Measurements from ENCODE around the gene CTSC. TPM values are rescaled to one million over a fixed set of nuclear protein-coding genes. Genes with fewer than 3 reads are reported as not detected.

The CTSC gene
- total RNA-seq, 1 experiment from 2014 or later: 80.2 TPM

DNA sequence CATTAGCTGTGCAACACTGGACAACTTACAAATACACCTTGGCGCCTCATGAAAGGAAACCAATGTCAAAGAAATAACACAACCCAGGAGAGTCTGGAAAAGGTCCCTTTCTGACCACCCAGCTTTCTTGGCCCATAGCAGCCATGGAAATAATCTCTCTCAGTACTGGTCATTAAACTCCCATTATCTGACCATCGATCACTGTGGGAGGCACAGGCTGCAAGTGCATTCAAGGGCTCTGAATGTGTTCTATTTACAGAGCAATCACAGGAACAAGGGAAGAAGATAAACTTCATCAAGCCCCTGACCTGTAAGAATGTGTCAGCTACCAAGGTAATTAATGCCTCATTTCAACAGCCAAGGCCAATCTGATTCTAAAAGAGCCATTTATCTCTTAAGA, 40.1 kb downstream of the CTSC start:
- Histone ChIP-seq H3K36me3 (ENCODE audit: control insufficient read depth, insufficient read depth, low read length) (no peaks in the 10 kb centered on the region), H3K27ac (ENCODE audit: low read length) (no peak overlapping the region), H3K9me3 (ENCODE audit: control insufficient read depth, insufficient read depth, low read depth, low read length) (no peaks in the 10 kb centered on the region), H3K4me3 (ENCODE audit: low read depth in 2 of 2, low read length in 2 of 2) (no peak overlapping the region), H3K27me3 (ENCODE audit: control insufficient read depth, insufficient read depth, low read length) (no peaks in the 10 kb centered on the region), H3K4me1 (ENCODE audit: control insufficient read depth, insufficient read depth, low read length) (no peaks in the 10 kb centered on the region)
- ChIA-PET CTCF (no interaction called here), POLR2A (no interaction called here)
- BruUV-seq (replicated peaks): no TSS peak
- intact Hi-C loops (cut with micrococcal nuclease; ENCODE audit: unreplicated experiment): no loop called here
- TF ChIP-seq TCF7L2 (IDR thresholded peaks at IDR 0.05; ENCODE audit: low read depth, low read length) (no peak), SIN3A (IDR thresholded peaks at IDR 0.05; ENCODE audit: borderline replicate concordance, insufficient read depth, low read depth, low read length) (no peak)
- TF ChIP-seq, protein P1, sequence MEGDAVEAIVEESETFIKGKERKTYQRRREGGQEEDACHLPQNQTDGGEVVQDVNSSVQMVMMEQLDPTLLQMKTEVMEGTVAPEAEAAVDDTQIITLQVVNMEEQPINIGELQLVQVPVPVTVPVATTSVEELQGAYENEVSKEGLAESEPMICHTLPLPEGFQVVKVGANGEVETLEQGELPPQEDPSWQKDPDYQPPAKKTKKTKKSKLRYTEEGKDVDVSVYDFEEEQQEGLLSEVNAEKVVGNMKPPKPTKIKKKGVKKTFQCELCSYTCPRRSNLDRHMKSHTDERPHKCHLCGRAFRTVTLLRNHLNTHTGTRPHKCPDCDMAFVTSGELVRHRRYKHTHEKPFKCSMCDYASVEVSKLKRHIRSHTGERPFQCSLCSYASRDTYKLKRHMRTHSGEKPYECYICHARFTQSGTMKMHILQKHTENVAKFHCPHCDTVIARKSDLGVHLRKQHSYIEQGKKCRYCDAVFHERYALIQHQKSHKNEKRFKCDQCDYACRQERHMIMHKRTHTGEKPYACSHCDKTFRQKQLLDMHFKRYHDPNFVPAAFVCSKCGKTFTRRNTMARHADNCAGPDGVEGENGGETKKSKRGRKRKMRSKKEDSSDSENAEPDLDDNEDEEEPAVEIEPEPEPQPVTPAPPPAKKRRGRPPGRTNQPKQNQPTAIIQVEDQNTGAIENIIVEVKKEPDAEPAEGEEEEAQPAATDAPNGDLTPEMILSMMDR (IDR thresholded peaks at IDR 0.05): no peak
- TF ChIP-seq, protein P2, sequence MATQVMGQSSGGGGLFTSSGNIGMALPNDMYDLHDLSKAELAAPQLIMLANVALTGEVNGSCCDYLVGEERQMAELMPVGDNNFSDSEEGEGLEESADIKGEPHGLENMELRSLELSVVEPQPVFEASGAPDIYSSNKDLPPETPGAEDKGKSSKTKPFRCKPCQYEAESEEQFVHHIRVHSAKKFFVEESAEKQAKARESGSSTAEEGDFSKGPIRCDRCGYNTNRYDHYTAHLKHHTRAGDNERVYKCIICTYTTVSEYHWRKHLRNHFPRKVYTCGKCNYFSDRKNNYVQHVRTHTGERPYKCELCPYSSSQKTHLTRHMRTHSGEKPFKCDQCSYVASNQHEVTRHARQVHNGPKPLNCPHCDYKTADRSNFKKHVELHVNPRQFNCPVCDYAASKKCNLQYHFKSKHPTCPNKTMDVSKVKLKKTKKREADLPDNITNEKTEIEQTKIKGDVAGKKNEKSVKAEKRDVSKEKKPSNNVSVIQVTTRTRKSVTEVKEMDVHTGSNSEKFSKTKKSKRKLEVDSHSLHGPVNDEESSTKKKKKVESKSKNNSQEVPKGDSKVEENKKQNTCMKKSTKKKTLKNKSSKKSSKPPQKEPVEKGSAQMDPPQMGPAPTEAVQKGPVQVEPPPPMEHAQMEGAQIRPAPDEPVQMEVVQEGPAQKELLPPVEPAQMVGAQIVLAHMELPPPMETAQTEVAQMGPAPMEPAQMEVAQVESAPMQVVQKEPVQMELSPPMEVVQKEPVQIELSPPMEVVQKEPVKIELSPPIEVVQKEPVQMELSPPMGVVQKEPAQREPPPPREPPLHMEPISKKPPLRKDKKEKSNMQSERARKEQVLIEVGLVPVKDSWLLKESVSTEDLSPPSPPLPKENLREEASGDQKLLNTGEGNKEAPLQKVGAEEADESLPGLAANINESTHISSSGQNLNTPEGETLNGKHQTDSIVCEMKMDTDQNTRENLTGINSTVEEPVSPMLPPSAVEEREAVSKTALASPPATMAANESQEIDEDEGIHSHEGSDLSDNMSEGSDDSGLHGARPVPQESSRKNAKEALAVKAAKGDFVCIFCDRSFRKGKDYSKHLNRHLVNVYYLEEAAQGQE (IDR thresholded peaks at IDR 0.05; ENCODE audit: insufficient read depth in 1 of 2, low read depth in 2 of 2, low read length in 1 of 2): no peak
- no peak for DNase-seq (ENCODE audit: low read depth, low spot score)
- no peak for ATAC-seq
- in situ Hi-C loops (cut with HindIII; ENCODE audit: low pct_unique_long_range_greater_than_20kb, low sequenced_read_pairs): no loop called here

DNA sequence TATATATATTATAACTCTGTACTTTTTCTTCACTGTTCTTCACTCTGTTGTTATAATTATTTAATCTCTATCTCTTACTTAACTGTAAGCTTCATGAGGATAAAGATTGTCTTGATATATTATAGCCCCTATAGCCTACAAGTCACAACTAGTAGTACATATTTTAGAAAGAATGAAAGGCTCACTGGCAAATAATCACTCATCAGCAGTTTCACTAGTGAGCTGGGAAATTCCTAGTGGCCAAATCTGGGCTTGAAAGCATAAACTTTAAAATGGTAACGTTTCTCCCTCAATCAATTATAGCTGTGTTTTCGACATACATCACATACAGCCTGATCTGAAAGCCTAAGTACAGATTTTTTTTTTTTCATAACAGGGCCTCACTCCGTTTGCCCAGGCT, 42.5 kb downstream of the CTSC start:
- no peak for ATAC-seq
- intact Hi-C loops (cut with micrococcal nuclease; ENCODE audit: unreplicated experiment): no loop called here
- H3K36me3 ChIP-seq (ENCODE audit: control insufficient read depth, insufficient read depth, low read length): no peaks in the 10 kb centered on the region

More for the DNA sequence above, 42.5 kb downstream of the CTSC start:
- no TSS peak for BruUV-seq (replicated peaks)
- ChIA-PET POLR2A (no interaction called here), CTCF (no interaction called here)
- H3K9me3 ChIP-seq (ENCODE audit: control insufficient read depth, insufficient read depth, low read depth, low read length): no peaks in the 10 kb centered on the region
- H3K27me3 ChIP-seq (ENCODE audit: control insufficient read depth, insufficient read depth, low read length): no peaks in the 10 kb centered on the region
- H3K4me1 ChIP-seq (ENCODE audit: control insufficient read depth, insufficient read depth, low read length): no peaks in the 10 kb centered on the region
- TF ChIP-seq TCF7L2 (IDR thresholded peaks at IDR 0.05; ENCODE audit: low read depth, low read length) (no peak), SIN3A (IDR thresholded peaks at IDR 0.05; ENCODE audit: borderline replicate concordance, insufficient read depth, low read depth, low read length) (no peak), POLR2AphosphoS5 (IDR thresholded peaks at IDR 0.05; ENCODE audit: low read depth, low read length) (no peak)
- TF ChIP-seq, protein P1 (IDR thresholded peaks at IDR 0.05): no peak
- TF ChIP-seq, protein P2 (IDR thresholded peaks at IDR 0.05; ENCODE audit: insufficient read depth in 1 of 2, low read depth in 2 of 2, low read length in 1 of 2): no peak
- no peak overlapping the region for H3K4me3 ChIP-seq (ENCODE audit: low read depth in 2 of 2, low read length in 2 of 2)
- DNase-seq (ENCODE audit: low read depth, low spot score): no peak
- in situ Hi-C loops (cut with HindIII; ENCODE audit: low pct_unique_long_range_greater_than_20kb, low sequenced_read_pairs): no loop called here
- H3K27ac ChIP-seq (ENCODE audit: low read length): no peak overlapping the region
